Smooth muscle cell of the pulmonary artery (primary cell): ENCODE measurements around the gene ZBTB26. TPM values are rescaled to one million over a fixed set of nuclear protein-coding genes. Genes with fewer than 3 reads are reported as not detected.

ENCODE experiments used
- total RNA-seq: library from RNA; depleted of rRNA; stranded (reverse); fragments of >200 nt; gene quantifications from 2 replicates; pipeline ENCODE4 v1.2.3, GENCODE V29; 2014

The ZBTB26 gene
- total RNA-seq: 5.1 and 6.2 TPM in 2 replicates

DNA sequence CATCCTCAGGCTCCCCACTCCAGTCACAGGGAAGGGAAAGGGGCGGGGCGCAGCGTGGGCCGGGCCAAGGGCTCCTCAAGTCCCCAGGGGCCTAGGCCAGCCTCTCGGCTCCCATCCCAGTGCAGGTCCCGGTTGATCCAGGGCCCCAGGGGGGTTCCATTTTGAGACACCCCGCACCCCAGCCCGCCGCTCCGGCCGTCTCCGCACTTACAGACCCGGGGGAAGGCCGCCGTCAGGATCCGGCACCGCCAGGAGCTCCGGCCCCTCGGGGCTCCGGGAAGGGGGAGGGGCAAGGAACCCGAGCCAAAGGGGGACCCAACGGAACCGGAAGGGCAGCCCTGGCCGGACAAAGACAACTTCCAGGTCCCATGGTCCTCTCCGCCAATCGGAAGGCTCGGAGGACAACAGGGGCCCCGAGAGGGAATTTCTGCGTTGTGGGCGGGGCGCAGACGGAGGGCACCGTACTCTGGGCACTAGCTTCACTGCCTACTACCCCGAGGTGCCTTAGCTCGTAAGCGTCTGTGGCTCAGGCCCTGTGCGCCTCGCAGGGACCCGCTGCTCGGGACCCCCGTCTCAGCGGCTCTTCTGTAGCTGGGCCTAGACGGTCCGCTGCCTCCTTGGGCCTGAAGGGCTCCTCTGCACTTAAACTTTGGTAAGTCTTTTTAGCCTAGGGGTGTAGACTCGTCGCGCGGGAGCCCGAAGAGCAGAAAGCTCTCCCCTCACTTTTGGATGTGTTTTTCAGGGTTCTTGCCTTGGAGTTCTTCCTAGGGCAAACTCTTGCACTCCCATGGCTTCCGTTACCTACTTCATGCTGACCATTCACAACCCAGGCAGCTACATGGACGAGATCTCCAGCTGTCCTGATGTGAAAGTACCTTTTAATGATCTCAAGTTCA is at the start of gene ZBTB26:
Gene ZBTB26 (minus strand): TSS at position 287 of the 896 bp plus-strand sequence. CDS start 11,578 bp downstream, outside the sequence.

GRCh38 chr9:122940749-122941581 is 9.7 kb upstream of the ZBTB26 start, which contains the start of gene RABGAP1:
Gene RABGAP1, plus strand, starts transcription at chr9:122941020. Its CDS starts 16,040 bp downstream, at chr9:122957060.

GRCh38 chr9:122912964-122913673 is 18.2 kb downstream of the ZBTB26 start, which contains the start of gene ZBTB6:
Gene ZBTB6, minus strand, starts transcription at chr9:122913323. Its CDS starts 1,251 bp downstream, at chr9:122912072.

DNA sequence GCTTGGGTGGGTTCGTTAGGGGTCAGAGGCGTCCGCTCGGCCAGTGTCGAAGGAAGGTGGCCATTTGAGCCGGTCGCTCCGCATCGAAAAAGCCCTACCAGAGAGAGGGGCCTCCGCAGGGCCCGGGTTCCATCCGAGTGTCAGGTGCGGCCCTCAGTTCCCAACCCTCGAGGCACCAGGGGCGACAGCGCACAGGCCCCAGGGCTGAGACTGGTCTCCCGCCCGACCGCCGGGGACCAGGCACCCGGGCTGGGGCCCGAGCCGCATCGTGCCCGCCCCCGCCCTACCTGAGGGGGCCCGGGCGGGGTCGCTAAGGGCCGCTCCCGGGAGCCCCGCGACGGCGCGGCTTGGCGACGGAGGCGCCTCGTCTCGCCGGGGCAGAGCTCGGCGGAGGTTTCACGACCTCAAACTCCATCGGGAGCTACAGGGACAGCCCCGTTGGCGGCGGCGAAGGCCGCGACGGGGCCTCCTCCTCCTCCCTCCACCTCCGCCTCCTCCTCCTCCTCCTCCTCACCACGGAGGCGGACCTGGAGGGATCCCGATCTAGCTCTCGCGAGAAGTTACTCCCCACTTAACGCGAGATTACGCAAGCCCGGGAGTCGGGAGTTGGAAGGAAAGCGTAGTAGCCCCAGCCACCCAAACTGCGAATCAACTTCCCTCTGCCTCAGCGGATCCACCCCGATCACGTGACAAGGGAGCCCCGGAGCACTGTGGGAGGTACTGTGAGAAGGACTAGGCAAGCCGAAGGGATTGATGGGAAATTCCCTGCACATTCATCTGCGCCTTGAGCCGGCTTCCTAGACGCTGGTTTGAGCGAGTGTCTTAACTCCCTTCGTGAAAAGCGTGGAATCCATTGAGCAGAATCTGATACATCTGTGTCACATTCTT is 26.2 kb downstream of the ZBTB26 start, which contains the start of gene RC3H2:
Gene RC3H2 (minus strand): TSS at position 537 of the 888 bp plus-strand sequence. CDS start 7,850 bp downstream, outside the sequence.

Other genes starting within 250 kb of the ZBTB26 start
- not detected in 2 replicates for gene OR1L4, start 207.5 kb downstream of the ZBTB26 start, total RNA-seq
- not detected in 2 replicates for gene OR1L6, start 189.2 kb downstream of the ZBTB26 start, total RNA-seq
- gene OR5C1, start 142.6 kb downstream of the ZBTB26 start, total RNA-seq: not detected in 2 replicates
- gene OR1K1, start 131.4 kb downstream of the ZBTB26 start, total RNA-seq: not detected in 2 replicates
- gene PDCL, start 102.9 kb downstream of the ZBTB26 start, total RNA-seq: 21.8 and 31.0 TPM in 2 replicates
- 51.8 and 55.3 TPM in 2 replicates for gene RC3H2, start 26.2 kb downstream of the ZBTB26 start, total RNA-seq
- 11.5 and 15.6 TPM in 2 replicates for gene ZBTB6, start 18.2 kb downstream of the ZBTB26 start, total RNA-seq
- gene RABGAP1, start 9.5 kb upstream of the ZBTB26 start, total RNA-seq: 52.0 and 63.9 TPM in 2 replicates
- gene GPR21, start 102.2 kb upstream of the ZBTB26 start, total RNA-seq: 2.2 and 3.1 TPM in 2 replicates